ENCODE measurements around the gene WNT4.
"Not testable (repeated sequence)": the region's sequence is repeated elsewhere in the genome, so short reads cannot be mapped to it uniquely, and the experiment has no call there.

The WNT4 gene

GRCh38 chr1:22114083-22115012 is 28.5 kb downstream of the WNT4 start:
- DNase-seq (ENCODE audit: low read depth in 2 of 3, low spot score in 2 of 3) = no peak

DNA sequence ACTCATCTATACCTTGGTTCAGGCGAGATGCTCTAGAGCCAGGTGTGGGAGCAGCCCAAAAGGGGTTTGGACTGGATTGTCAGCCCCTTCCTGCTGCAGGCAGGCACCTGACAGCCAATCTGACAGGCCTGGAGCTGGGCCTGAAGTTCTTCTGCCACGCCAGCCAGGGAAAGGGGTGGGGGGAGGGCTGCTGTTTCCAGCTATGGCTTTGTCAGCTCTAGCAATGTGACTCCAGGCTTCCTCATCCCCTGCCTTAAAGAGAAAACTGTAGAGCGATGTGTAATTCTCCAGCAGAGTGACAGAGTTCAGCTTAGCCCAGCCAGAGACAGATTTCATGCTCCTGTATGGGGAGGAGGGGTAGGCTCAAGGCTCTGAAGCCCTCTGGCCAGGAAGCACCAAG is 30.3 kb downstream of the WNT4 start:
- no peak for DNase-seq (ENCODE audit: low read depth in 2 of 3, low spot score in 2 of 3)

DNA sequence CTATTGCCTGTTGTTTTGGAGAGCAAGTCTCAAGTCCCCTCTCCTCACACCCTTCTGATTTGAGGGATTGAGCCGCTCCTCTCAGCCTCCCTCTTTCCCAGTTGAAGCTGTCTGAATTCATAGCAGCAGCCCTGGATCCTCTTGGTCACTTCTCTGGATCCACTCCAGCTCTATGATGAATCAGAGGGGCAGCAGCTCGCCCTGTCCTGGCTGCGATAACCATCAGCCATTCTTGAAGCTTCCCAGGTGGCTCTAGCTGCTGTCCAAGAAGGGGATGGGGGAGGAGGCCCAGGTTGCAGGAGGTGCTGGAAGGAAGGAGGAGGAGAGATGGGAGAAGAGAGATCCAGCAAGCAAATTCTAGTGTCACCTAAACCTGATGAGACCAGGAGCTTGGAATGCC is 31.3 kb downstream of the WNT4 start:
- DNase-seq (ENCODE audit: low read depth in 2 of 3, low spot score in 2 of 3) = no peak

DNA sequence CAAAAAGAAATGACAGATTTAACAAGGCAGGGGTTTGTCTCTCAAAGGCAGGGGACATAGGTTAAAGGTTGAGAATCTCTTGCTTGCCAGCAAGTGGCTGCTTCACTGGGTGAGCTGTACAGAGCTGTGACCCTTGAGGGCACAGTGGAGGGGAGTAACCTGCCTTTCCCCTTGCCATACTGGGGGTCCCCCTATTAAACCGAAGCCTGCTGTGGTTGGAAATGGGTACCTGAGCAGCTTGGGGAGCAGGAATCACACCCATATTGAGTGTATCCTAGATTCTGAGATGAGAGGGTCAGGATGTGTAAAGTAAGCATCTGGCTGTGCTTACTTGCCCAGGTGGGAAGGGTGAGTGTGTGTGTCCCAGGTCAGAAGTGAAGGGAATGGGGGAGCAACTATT is 31.8 kb downstream of the WNT4 start:
- DNase-seq (ENCODE audit: low read depth in 2 of 3, low spot score in 2 of 3) = no peak

DNA sequence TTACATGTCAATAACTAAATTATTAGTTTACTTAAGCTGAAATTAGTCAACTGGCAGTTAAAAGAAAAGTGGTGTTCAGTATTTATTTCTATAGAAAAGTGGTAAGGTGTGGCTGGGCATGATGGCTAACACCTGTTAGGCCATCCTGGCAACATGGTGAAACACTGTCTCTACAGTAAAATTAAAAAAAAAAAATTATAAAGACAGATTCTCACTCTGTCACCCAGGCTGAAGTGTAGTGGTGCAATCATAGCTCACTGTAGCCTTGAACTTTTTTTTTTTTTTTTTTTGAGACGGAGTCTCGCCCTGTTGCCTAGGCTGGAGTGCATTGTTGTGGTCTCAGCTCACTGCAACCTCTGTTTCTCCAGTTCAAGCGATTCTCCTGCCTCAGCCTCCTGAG is 32.9 kb downstream of the WNT4 start:
- no peak for DNase-seq (ENCODE audit: low read depth in 2 of 3, low spot score in 2 of 3)

DNA sequence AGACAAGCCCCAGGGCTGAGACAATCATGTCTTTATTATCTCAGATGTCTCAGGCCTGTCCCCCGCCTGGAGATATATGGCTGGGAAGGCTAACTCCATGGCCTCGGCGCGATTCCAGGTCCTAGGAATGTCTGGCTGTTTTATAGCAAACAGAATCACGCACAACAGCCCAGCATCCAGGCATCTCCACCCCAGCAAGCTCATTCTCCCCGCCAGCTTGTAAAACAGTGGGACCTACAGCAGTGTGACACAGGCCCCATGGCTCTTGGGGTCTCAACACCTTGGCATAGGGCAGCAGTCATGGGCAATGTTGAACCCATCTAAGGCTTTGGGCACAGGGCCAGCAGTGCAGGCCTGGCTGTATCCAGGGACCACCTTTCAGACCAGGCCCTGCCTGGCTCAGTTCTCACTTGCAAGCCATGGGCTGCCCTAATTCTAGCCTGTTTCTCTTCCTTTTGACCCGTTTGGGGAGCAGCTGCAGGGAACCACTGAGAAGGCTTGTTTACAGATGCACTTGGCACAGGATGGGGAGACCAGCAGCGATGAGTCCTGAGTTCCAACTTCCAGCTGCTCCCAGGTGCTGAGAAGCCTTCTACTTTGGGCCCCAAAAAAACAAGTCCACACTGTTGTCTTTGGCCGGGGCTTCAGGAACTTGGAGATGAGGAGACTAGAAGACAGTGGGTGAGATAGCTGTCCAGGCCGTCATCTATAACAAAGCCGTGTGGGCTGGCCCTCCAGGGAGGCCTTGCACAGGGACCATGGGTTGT is 34.4 kb downstream of the WNT4 start:
- DNase-seq (ENCODE audit: low read depth in 2 of 3, low spot score in 2 of 3) = no peak

DNA sequence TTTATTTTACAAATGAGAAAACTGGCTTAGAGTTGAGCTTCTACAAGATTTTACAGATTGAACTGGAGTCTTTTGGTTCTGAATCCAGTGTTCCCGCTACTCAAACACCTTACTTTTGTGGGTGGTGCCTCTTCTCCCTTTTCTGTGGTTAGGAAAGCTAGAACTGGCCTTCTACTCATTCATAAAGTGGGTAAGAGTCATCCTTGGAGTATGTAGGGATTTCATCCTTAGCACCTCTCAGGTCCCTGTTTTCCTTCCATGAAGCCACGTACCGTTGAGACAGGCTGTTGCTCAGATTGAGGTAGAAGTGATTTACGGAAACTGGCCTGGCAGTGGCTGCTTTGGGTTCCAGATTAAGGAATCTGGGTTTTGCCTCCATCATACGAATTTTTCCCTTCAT is 35.8 kb downstream of the WNT4 start:
- no peak for DNase-seq (ENCODE audit: low read depth in 2 of 3, low spot score in 2 of 3)

DNA sequence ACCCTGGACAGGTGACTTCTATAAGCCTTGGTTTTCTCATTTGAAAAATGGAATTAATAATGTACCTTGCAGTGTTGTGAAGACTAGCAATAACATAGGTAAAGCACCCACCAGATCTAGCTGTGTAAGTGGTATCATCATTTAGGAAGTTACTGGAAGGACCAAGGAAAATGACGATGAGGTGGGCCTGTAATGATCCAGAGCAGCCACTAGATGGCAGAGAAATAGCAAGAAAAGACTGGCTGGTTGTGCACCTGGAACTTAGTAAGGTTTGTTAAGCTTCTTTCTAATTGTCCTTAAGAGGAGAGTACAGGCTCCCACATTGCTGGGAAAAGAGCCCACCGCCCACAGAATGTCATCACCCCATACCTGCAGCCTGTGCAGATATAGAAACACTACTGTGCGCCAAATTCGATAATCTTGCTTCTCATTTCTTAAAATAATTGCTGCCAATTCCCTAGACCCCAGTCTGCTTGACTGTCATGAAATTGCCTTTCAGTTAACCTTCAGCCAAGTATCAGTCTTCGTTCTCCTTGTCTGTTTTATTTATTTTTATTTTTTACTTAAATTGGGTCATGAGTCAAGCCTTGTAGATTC is 37.2 kb downstream of the WNT4 start:
- DNase-seq (ENCODE audit: low read depth in 2 of 3, low spot score in 2 of 3) = no peak

DNA sequence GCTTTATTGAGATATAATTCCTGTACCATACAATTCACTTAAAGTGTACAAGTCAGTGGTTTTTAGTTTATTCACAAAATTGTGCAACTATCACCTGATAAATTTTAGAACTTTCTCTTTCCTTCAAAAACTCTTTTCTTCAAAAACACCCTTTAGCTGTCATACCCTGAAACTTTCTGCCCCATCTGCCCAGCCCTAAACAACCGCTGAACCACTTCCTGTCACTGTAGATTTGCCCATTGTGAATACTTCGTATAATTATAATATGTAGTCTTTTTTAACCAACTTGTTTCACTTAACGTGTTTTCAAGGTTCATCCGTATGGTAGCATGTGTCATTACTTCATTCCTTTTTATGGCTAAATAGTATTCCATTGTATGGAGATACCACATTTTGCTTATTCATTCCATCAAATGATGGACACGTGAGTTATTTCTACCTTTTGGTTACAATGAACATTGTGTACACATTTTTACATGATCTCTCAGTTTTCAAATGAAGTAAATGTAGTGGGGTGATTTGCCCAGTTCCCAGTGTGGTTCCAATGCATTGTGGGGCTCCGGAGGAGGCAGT is 37.9 kb downstream of the WNT4 start:
- DNase-seq (ENCODE audit: low read depth in 2 of 3, low spot score in 2 of 3) = no peak

- DNase-seq (ENCODE audit: low read depth in 2 of 3, low spot score in 2 of 3) = no peak
These were observed 38.8 kb downstream of the WNT4 start for GRCh38 chr1:22104094-22104493.

- DNase-seq (ENCODE audit: low read depth in 2 of 3, low spot score in 2 of 3) = no peak
These were observed 40.2 kb downstream of the WNT4 start for GRCh38 chr1:22102746-22103145.

GRCh38 chr1:22101995-22102394 is 40.9 kb downstream of the WNT4 start:
- no peak for DNase-seq (ENCODE audit: low read depth in 2 of 3, low spot score in 2 of 3)

DNA sequence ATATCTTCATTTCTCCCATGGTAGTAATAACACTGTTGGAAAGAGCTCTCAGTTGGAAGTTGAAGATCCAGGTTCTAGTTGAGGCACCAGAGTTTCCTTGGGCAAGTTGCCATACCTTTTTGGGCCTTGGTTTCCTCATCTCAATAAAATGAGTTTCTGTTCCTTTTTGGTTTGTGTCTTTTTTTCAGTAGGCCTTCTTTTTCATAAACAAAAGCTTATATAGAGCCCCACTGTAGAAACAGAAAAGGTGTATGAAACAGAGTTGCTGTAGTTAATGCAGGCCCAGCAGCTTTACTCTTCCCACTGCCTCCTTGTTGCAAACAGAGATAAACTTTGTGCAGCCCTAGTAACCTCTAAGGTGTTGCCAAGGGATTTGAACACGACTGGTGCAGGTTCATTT is 41.7 kb downstream of the WNT4 start:
- DNase-seq (ENCODE audit: low read depth in 2 of 3, low spot score in 2 of 3) = no peak

GRCh38 chr1:22100168-22100567 is 42.7 kb downstream of the WNT4 start:
- DNase-seq (ENCODE audit: low read depth in 2 of 3, low spot score in 2 of 3) = no peak

DNA sequence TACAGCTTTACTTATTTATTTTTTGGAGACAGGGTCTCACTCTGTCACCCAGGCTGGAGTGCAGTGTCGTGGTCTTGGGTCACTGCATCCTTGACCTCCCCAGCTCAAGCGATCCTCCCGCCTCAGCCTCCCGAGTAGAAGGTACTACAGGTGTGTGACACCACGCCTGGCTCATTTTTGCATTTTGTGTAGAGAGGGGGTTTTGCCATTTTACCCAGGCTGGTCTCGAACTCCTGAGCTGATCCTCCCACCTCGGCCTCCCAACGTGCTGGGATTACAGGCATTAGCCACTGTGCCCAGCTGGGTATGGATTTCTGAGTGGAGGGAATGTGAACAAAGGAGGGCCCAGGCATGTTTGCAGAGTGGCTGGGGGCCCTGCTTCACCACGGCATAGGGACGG is 44.1 kb downstream of the WNT4 start:
- no peak for DNase-seq (ENCODE audit: low read depth in 2 of 3, low spot score in 2 of 3)

- no peak for DNase-seq (ENCODE audit: low read depth in 2 of 3, low spot score in 2 of 3)
These were observed 46.4 kb downstream of the WNT4 start for GRCh38 chr1:22096463-22096862.

DNA sequence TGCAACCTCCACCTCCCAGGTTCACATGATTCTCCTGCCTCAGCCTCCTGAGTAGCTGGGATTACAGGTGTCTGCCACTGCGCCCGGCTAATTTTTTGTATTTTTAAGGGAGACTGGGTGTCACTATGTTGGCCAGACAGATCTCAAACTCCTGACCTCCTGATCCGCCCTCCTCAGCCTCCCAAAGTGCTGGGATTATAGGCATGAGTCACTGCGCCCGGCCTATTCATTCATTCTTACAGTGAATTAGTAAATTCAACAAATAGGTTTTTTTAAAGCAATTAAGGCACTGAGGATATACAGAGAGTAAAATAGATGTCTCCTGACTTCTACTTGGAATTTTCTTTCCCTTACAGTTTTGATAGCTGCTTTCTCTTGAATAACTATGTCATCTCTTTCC is 46.9 kb downstream of the WNT4 start:
- DNase-seq (ENCODE audit: low read depth in 2 of 3, low spot score in 2 of 3) = no peak

GRCh38 chr1:22093513-22093912 is 49.4 kb downstream of the WNT4 start:
- DNase-seq (ENCODE audit: low read depth in 2 of 3, low spot score in 2 of 3) = no peak

DNA sequence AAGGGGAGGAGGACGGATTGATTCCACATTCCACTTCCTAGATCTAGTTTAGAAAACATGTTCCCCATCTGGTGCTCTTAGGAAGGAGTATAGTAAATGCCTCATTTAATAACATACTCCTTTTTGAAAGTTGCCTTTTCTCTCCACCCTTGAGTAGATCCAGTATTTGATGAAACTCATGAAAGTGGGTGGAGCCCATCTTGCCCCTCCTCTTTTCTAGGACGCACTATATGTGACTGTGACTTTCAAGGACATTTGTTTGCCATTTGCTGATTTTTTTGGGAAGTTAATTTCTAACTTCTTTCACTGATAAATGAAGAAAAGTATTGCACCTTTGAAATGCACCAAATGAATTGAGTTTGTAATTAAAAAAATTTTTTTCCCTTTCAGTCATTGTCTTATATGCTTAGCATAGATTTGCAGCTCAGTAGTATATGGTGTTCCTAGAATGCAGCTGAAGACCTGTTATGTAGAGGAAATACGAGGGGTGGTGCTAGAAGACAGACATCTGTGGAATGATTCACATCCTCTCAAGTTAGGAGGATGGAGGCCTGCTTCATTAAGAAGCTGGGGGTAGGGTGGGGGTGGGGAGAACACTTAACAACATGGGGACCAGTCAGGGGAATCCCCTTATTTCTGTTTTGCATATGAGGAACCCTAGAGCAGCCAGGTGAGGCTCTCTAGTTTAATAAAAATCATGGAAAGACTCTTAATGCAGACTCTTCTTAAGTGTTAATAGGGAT is 50.7 kb downstream of the WNT4 start:
- DNase-seq (ENCODE audit: low read depth in 2 of 3, low spot score in 2 of 3) = not testable (repeated sequence)

DNA sequence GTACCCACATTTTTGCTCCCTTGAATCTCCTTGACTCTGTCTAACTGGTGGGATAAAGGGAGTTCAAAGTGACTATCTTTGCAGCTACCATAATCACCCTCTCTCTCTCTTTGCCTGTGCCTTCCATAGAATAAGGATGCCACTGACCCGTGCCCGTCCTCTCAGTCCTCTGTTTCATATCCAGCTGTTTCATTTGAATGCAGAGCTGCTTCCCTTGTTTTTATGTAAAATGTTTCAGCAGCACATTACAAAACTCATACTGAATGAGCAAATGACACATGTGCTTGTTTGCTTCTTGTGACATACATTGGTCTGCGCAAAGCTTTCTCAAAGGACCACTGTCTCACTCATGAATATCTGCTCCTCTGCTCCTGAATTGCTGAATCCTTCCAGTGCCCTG is 52.0 kb downstream of the WNT4 start:
- no peak for DNase-seq (ENCODE audit: low read depth in 2 of 3, low spot score in 2 of 3)

- no peak for DNase-seq (ENCODE audit: low read depth in 2 of 3, low spot score in 2 of 3)
These were observed 53.1 kb downstream of the WNT4 start for GRCh38 chr1:22089787-22090186.
